ENCODE measurements around the gene TMEM74B. TPM values are rescaled to one million over a fixed set of nuclear protein-coding genes. Genes with fewer than 3 reads are reported as not detected.

Gene TMEM74B
- total RNA-seq, 2 experiments from 2014 or later: not detected

- POLR2A ChIA-PET: no interaction called here
- BruUV-seq (replicated peaks): no TSS peak
- H3K9me2 ChIP-seq (ENCODE audit: insufficient read depth, low read length): no peaks in the 10 kb centered on the region
- H2AFZ ChIP-seq (ENCODE audit: low read length): no peak overlapping the region
- no peaks in the 10 kb centered on the region for H3K36me3 ChIP-seq (ENCODE audit: insufficient read depth, low read length)
- no peak overlapping the region for H3K4me3 ChIP-seq (ENCODE audit: low read depth, low read length, poor library complexity, severe bottlenecking)
- H3K79me2 ChIP-seq (ENCODE audit: insufficient read depth, low read depth, low read length): no peaks in the 10 kb centered on the region
- H3K4me1 ChIP-seq (ENCODE audit: insufficient read depth, low read length, poor library complexity, severe bottlenecking): no peaks in the 10 kb centered on the region
- no peak overlapping the region for H3K27ac ChIP-seq (ENCODE audit: low read depth, low read length, poor library complexity, severe bottlenecking)
- TF ChIP-seq EZH2phosphoT487 (IDR thresholded peaks at IDR 0.05; ENCODE audit: borderline replicate concordance, low read depth, low read length) (no peak), CTCF (conservative IDR thresholded peaks at IDR 0.05; ENCODE audit: low read length) (no peak)
- no peaks in the 10 kb centered on the region for H4K20me1 ChIP-seq (ENCODE audit: insufficient read depth, low read length)
- H3K4me2 ChIP-seq (ENCODE audit: low read length): no peak overlapping the region
- CTCF ChIA-PET (ENCODE audit: unreplicated experiment): no interaction called here
- intact Hi-C loops (cut with micrococcal nuclease; ENCODE audit: unreplicated experiment): loop anchor here (10.0 kb wide), 1 partner anchor 245 kb away; no protein-coding TSS in a partner anchor
- H3K9me3 ChIP-seq (ENCODE audit: low read length): no peaks in the 10 kb centered on the region
- no peak for DNase-seq (ENCODE audit: low spot score)
Measured at GRCh38 chr20:1229541-1229940, 44.8 kb upstream of the TMEM74B start.

GRCh38 chr20:1225783-1226654 lies 41.2 kb upstream of the TMEM74B start, which contains the start of gene RAD21L1:
TSS of gene RAD21L1 (plus strand) at chr20:1226044. CDS start at chr20:1228454, 2,410 bp downstream.
- Histone ChIP-seq H4K20me1 (ENCODE audit: insufficient read depth, low read length) (no peaks in the 10 kb centered on the region), H3K36me3 (ENCODE audit: insufficient read depth, low read length) (no peaks in the 10 kb centered on the region), H3K79me2 (ENCODE audit: insufficient read depth, low read depth, low read length) (no peaks in the 10 kb centered on the region), H3K4me2 (ENCODE audit: low read length) (peak within 1 kb of the TSS; percentile 32), H3K27ac (ENCODE audit: low read depth, low read length, poor library complexity, severe bottlenecking) (no peak within 1 kb of the TSS), H3K4me3 (ENCODE audit: low read depth, low read length, poor library complexity, severe bottlenecking) (peak within 1 kb of the TSS; percentile 43), H2AFZ (ENCODE audit: low read length) (no peak within 1 kb of the TSS), H3K9me3 (ENCODE audit: low read length) (no peaks in the 10 kb centered on the region), H3K4me1 (ENCODE audit: insufficient read depth, low read length, poor library complexity, severe bottlenecking) (no peaks in the 10 kb centered on the region), H3K9me2 (ENCODE audit: insufficient read depth, low read length) (no peaks in the 10 kb centered on the region)
- DNase-seq (ENCODE audit: low spot score): peak; percentile 24
- no peak for TF ChIP-seq CTCF (conservative IDR thresholded peaks at IDR 0.05; ENCODE audit: low read length)
- TF ChIP-seq EZH2phosphoT487 (IDR thresholded peaks at IDR 0.05; ENCODE audit: borderline replicate concordance, low read depth, low read length): no peak
- CTCF ChIA-PET (ENCODE audit: unreplicated experiment): no interaction called here
- intact Hi-C loops (cut with micrococcal nuclease; ENCODE audit: unreplicated experiment): loop anchor here (10.0 kb wide), 1 partner anchor 249 kb away; no protein-coding TSS in a partner anchor
- BruUV-seq (replicated peaks): no TSS peak
- POLR2A ChIA-PET: interaction anchor here (0.6 kb wide), 1 partner anchor 214 kb away, joined by 3 read pairs; no protein-coding TSS in a partner anchor

Measured in OCI-LY7 (cell line).